ENCODE results near the gene LENEP.

GRCh38 chr1:155035936-155036335, 42.5 kb downstream of the LENEP start:
- TF ChIP-seq, protein P1, sequence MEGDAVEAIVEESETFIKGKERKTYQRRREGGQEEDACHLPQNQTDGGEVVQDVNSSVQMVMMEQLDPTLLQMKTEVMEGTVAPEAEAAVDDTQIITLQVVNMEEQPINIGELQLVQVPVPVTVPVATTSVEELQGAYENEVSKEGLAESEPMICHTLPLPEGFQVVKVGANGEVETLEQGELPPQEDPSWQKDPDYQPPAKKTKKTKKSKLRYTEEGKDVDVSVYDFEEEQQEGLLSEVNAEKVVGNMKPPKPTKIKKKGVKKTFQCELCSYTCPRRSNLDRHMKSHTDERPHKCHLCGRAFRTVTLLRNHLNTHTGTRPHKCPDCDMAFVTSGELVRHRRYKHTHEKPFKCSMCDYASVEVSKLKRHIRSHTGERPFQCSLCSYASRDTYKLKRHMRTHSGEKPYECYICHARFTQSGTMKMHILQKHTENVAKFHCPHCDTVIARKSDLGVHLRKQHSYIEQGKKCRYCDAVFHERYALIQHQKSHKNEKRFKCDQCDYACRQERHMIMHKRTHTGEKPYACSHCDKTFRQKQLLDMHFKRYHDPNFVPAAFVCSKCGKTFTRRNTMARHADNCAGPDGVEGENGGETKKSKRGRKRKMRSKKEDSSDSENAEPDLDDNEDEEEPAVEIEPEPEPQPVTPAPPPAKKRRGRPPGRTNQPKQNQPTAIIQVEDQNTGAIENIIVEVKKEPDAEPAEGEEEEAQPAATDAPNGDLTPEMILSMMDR (IDR thresholded peaks at IDR 0.05): no peak
- no peak for TF ChIP-seq POLR2A (IDR thresholded peaks at IDR 0.05)
